T1000 (cell line): ENCODE data around the gene STARD13.
"Not testable (repeated sequence)": the region's sequence is repeated elsewhere in the genome, so short reads cannot be mapped to it uniquely, and the experiment has no call there.

Source experiments
- DNase-seq: peaks from one replicate; lab custom pipeline; 2025; ENCODE audit warnings: mixed read lengths; lab: John Stamatoyannopoulos, UW

STARD13 gene

GRCh38 chr13:33196767-33197166, 88.8 kb downstream of the STARD13 start:
- DNase-seq = no peak

GRCh38 chr13:33195693-33196464, 89.7 kb downstream of the STARD13 start:
- DNase-seq = no peak

- DNase-seq = peak; percentile 58
Measured at GRCh38 chr13:33194820-33195692, 90.5 kb downstream of the STARD13 start.

GRCh38 chr13:33193428-33193974, 92.1 kb downstream of the STARD13 start:
- no peak for DNase-seq

GRCh38 chr13:33191425-33192210, 93.9 kb downstream of the STARD13 start:
- no peak for DNase-seq

- DNase-seq = no peak
Measured at GRCh38 chr13:33189470-33189869, 96.1 kb downstream of the STARD13 start.

- DNase-seq = no peak
Measured at GRCh38 chr13:33188093-33188882, 97.3 kb downstream of the STARD13 start.

GRCh38 chr13:33186861-33187291, 98.7 kb downstream of the STARD13 start:
- DNase-seq = no peak

- DNase-seq = no peak
Measured at GRCh38 chr13:33185853-33186252, 99.7 kb downstream of the STARD13 start.

- DNase-seq = no peak
Measured at GRCh38 chr13:33184530-33184929, 101.0 kb downstream of the STARD13 start.

GRCh38 chr13:33184112-33184490, 101.5 kb downstream of the STARD13 start:
- no peak for DNase-seq

- DNase-seq = no peak
Measured at GRCh38 chr13:33183431-33184111, 102.0 kb downstream of the STARD13 start.

- DNase-seq = no peak
Measured at GRCh38 chr13:33182729-33183128, 102.8 kb downstream of the STARD13 start.

- DNase-seq = no peak
Measured at GRCh38 chr13:33181264-33181663, 104.3 kb downstream of the STARD13 start.

GRCh38 chr13:33180122-33180804, 105.3 kb downstream of the STARD13 start:
- DNase-seq = no peak

GRCh38 chr13:33179463-33179862, 106.1 kb downstream of the STARD13 start:
- DNase-seq = no peak

- no peak for DNase-seq
Measured at GRCh38 chr13:33178209-33178840, 107.2 kb downstream of the STARD13 start.

GRCh38 chr13:33177340-33178208, 108.0 kb downstream of the STARD13 start:
- DNase-seq = not testable (repeated sequence)
